Activated CD8-positive, alpha-beta memory T cell treated with anti-CD3 and anti-CD28 coated beads, Interleukin-2, amount 50 U/mL, for 4 hours (primary cell): Measurements from ENCODE around the gene CHCHD4.
"Not testable (repeated sequence)": the region's sequence is repeated elsewhere in the genome, so short reads cannot be mapped to it uniquely, and the experiment has no call there.

Experiments used
- DNase-seq: peaks from one replicate; pipeline ENCODE4 v3.0.0-alpha.2; 2020

The CHCHD4 gene

GRCh38 chr3:14118400-14119381 is 6.0 kb downstream of the CHCHD4 start:
- DNase-seq, result no peak

DNA sequence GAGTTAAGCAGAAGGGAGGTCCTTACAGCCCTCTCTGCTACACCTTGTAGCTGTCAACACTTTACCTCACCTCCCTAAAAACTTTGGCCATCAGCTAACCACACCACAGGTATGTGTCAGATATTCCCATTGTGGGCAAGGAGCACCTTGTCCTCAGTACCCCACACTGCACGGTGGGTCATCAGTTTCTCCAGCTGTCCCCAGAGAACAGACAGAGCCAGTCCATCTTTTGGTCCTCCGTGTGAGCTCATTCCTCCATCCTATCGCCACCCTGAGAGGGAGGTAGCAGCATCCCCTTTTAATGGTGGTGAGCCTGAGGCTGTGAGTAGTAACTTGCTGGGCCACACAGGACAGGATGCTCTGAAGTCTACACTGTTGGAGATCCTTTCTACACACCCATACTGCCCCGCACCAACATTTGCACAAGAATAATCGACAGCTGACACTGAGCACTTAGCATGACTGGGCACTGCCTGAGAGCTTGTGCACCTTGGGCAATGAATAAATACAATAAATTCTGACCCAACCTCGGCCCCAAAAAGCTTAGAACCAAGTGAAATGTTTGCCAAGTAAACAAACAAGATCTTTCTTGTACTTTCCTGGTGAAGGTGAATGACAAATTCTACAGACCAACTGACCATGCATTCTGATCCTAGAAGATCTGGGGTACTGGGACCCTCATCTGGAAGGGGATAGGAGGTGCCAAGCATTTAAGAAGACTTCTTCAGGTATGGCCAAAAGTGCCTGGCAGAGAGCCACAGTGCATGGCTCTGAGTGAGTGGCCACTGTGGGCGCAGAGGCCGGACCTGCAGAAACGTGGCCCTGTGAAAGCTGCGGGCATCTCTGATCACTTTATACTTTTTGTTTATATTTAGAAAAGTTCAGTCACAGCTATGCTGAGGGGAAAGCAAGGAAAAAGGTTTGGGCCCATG is 6.9 kb downstream of the CHCHD4 start:
- no peak for DNase-seq

- no peak for DNase-seq
Observed at GRCh38 chr3:14113965-14114635, 10.6 kb downstream of the CHCHD4 start.

GRCh38 chr3:14110699-14111098 is 14.0 kb downstream of the CHCHD4 start:
- DNase-seq, result no peak

DNA sequence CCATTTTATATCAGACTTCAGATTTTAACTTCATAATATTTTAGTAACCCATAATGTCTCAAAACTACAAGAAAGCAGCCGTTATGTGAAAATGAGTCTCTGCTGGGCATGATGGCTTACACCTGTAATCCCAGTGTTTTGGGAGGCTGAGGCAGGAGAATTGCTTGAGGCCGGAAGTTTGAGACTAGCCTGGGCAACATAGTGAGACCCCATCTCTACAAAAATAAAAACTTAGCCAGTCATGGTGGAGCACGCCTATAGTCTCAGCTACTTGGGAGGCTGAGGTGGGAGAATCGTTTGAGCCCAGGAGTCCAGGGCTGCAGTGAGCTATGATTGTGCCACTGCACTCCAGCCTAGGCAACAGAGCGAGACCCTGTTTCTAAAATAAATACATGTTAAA is 14.8 kb downstream of the CHCHD4 start:
- not testable (repeated sequence) for DNase-seq

DNA sequence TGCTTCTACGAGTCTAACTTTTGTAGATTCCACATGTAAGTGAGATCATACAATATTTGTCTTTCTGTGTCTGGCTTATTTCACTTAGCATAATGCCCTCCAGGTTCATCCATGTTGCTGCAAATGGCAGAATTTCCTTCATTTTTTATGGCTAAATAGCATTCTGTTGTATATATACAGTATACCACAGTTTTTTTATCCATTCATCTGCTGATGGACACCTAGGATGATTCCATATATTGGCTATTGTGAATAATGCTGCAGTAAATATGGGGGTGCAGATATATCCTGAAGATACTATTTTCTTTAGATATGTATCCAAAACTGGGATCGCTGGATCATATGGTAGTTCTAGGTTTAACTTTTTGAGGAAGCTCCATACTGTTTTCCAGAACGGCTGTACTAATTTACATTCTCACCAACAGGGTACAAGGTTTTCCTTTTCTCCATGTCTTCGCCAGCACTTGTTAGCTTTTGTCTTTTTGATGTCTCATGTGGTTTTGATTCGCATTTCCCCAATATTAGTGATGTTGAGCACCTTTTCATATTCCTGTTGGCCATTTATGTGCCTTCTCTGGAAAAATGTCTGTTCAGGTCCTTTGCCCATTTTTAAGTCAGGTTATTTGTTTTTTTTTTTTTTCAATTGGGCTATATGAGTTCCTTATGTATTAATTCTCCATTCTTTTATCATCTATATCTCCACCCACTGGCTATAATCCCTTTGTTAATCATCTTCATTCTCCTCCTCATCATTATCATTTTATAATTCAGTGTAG is 26.9 kb downstream of the CHCHD4 start:
- DNase-seq, result no peak

DNA sequence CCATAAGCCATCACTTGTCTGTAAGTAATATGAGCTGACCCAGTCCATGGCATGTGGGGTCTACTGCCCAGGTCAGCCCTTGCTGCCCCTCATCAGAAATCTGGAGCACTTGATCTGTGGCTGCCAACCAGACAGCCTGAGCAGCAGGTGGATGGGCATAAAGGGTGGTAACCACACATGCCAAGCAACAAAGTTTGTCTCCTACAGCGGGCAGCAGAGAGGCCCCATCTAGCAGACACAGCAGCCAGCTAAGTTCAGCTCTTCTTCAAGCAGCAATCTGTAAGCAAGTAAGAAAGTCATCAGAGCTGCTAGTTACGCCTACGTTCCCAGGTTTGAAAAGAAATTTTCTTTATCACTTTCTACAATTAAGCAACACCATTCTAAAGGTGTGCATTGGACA is 27.9 kb downstream of the CHCHD4 start:
- no peak for DNase-seq

DNA sequence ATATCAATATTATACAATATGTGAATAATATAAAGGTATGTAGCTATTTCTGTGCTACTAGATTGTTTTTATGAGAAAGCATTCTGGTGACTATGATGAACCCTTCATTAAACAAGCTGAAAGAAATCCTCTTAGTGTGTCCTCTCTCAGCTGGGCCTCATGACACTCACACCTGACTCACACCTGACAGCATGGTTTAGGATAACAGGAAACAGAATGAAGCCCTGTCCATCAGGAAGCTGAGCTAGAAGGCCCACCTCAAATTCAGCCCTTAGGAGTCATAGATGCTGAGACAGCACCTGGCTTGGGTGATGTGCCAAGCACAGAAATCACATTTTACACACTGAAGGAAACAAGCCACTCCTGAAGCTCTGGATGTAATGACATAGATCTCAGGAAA is 30.8 kb downstream of the CHCHD4 start:
- DNase-seq, result no peak

- DNase-seq, result no peak
Observed at GRCh38 chr3:14092464-14092863, 32.2 kb downstream of the CHCHD4 start.

GRCh38 chr3:14091959-14092358 is 32.7 kb downstream of the CHCHD4 start:
- not testable (repeated sequence) for DNase-seq

GRCh38 chr3:14087461-14087860 is 37.2 kb downstream of the CHCHD4 start:
- DNase-seq, result not testable (repeated sequence)

GRCh38 chr3:14082108-14082657 is 42.5 kb downstream of the CHCHD4 start:
- DNase-seq, result no peak

DNA sequence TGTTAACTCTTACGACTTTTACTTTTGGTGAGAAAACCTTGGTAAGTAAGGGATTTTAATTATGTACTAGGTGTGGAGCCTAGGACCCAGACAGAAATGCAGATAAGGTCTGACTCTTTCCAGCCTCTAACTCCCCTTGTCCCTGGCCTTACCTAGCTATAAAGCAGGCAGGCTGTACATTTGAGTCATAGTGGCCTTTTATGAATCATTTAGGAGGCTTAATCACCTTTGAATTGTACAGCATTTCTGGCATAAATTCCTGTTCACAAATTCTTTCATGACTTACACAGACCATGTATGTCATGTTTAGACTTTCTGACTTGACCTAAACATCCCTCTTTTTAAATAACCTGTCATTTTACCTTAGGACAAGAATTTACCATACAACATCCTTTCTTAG is 47.4 kb downstream of the CHCHD4 start:
- DNase-seq, result no peak

GRCh38 chr3:14075233-14075632 is 49.4 kb downstream of the CHCHD4 start:
- not testable (repeated sequence) for DNase-seq

- no peak for DNase-seq
Observed at GRCh38 chr3:14064910-14065309, 59.8 kb downstream of the CHCHD4 start.

DNA sequence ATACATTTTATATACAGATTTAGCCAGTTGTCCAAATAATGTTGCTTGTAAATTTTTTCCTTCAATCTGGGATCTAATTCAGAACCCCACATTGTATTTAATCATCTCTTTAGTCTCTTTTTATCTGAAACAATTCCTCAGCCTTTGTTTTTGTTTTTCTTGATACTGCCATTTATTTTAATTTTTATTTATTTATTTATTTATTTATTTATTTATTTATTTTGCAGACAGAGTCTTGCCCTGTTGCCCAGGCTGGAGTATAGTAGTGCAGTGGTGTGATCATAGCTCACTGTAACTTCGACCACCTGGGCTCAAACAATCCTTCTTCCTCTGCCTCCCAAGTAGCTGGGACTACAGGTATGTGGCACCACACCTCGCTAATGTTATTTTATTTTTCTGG is 61.5 kb downstream of the CHCHD4 start:
- no peak for DNase-seq
